CMK (cell line): ENCODE measurements around the gene RTL1.

ENCODE experiments used
- DNase-seq: peaks from one replicate; pipeline ENCODE4 v3.0.0-alpha.2; 2010; ENCODE audit warnings: low read depth

RTL1 gene

GRCh38 chr14:100850841-100851585, 52.5 kb downstream of the RTL1 start:
- DNase-seq: no peak

- DNase-seq: no peak
These were observed 54.3 kb downstream of the RTL1 start for GRCh38 chr14:100849115-100849781.

- no peak for DNase-seq
These were observed 57.1 kb downstream of the RTL1 start for GRCh38 chr14:100846309-100846859.

- DNase-seq: no peak
These were observed 58.2 kb downstream of the RTL1 start for GRCh38 chr14:100845341-100845740.

- DNase-seq: no peak
These were observed 58.7 kb downstream of the RTL1 start for GRCh38 chr14:100844846-100845245.

GRCh38 chr14:100844421-100844820, 59.1 kb downstream of the RTL1 start:
- DNase-seq: no peak

GRCh38 chr14:100844082-100844408, 59.5 kb downstream of the RTL1 start:
- no peak for DNase-seq

- DNase-seq: no peak
These were observed 60.7 kb downstream of the RTL1 start for GRCh38 chr14:100842799-100843198.

GRCh38 chr14:100841761-100842403, 61.6 kb downstream of the RTL1 start:
- DNase-seq: no peak

- no peak for DNase-seq
These were observed 62.3 kb downstream of the RTL1 start for GRCh38 chr14:100841066-100841760.

- no peak for DNase-seq
These were observed 63.0 kb downstream of the RTL1 start for GRCh38 chr14:100840286-100841065.

GRCh38 chr14:100839681-100840111, 63.8 kb downstream of the RTL1 start:
- no peak for DNase-seq

- no peak for DNase-seq
These were observed 64.3 kb downstream of the RTL1 start for GRCh38 chr14:100839315-100839585.

GRCh38 chr14:100838493-100839314, 64.8 kb downstream of the RTL1 start:
- no peak for DNase-seq

- DNase-seq: no peak
These were observed 65.6 kb downstream of the RTL1 start for GRCh38 chr14:100837805-100838350.

- no peak for DNase-seq
These were observed 66.3 kb downstream of the RTL1 start for GRCh38 chr14:100836941-100837804.

- no peak for DNase-seq
These were observed 67.2 kb downstream of the RTL1 start for GRCh38 chr14:100836311-100836805.

GRCh38 chr14:100835548-100836310, 67.8 kb downstream of the RTL1 start:
- DNase-seq: no peak
